Right cardiac atrium (tissue), 5 donors: ENCODE measurements around the gene KLRC4. TPM values are rescaled to one million over a fixed set of nuclear protein-coding genes. Genes with fewer than 3 reads are reported as not detected.
"Not testable (repeated sequence)": the region's sequence is repeated elsewhere in the genome, so short reads cannot be mapped to it uniquely, and the experiment has no call there.

ENCODE experiments used
- ATAC-seq, 2 donors: fragments of 200-7000 bp; cut with Tn5 transposase; one replicate each; pipeline versions ENCODE4 v1.8.0 to v1.9.1; 2020; ENCODE audit warnings: moderate library complexity in 2 of 2, mild to moderate bottlenecking in 1 of 2
- DNase-seq, 3 donors: peaks; one replicate each; pipeline ENCODE4 v3.0.0-alpha.2; 2020
- H3K27ac ChIP-seq: one replicate; pipeline ENCODE4 v1.5.1; 2013; ENCODE audit warnings: mild to moderate bottlenecking, low read length, control low read depth, moderate library complexity
- H3K27me3 ChIP-seq: one replicate; pipeline ENCODE4 v1.6.1; 2013; ENCODE audit not compliant: control insufficient read depth, insufficient read depth
- H3K4me1 ChIP-seq: one replicate; pipeline ENCODE4 v1.6.1; 2013; ENCODE audit warnings: low read length; ENCODE audit not compliant: control insufficient read depth, insufficient read depth
- H3K4me3 ChIP-seq: one replicate; pipeline ENCODE4 v1.5.1; 2013; ENCODE audit warnings: low read length, control low read depth
- H3K9me3 ChIP-seq: one replicate; pipeline ENCODE4 v1.6.1; 2013; ENCODE audit warnings: low read length; ENCODE audit not compliant: control insufficient read depth
- WGBS: extraction: QIAGEN DNeasy Blood & Tissue Kit; methylation state at CpG from one replicate; pipeline ENCODE4 v1.1.7; 2013; 5-methylcytosine and 5-hydroxymethylcytosine counted together
- intact Hi-C, 4 donors: fragments of 100-400 bp; cut with DNase I; formaldehyde crosslinking; loops; one replicate each; pipeline versions ENCODE4 v1.11.0 to v1.14.0; 2022 to 2023
- polyA plus RNA-seq: library from polyadenylated mRNA; stranded (reverse); fragments of 200-250 nt; gene quantifications from one replicate; pipeline ENCODE4 v1.2.3, GENCODE V29; 2013
- total RNA-seq, 4 donors: library from RNA; stranded (reverse); fragmentation: NEBNext Ultra II Directional; extraction: Animal tissue kit (Norgen Biotek cat#: 25700); gene quantifications; one replicate each; pipeline ENCODE4 v1.2.1, GENCODE V29; 2021
- donor health status: healthy with polysubstance abuse.
- donor health status: DM: no; HTN: yes; CAD: no.
- donor health status: DM: no; HTN: no; CAD: no.
- donor health status: DM: no; HTN: yes; CAD: no; lungs with severe emphysema.
- donor health status: DM: yes; HTN: yes; CAD: no.

Gene KLRC4
- total and polyA plus RNA-seq, 5 donors = not detected

- ATAC-seq (no peak), DNase-seq (no peak)
- Histone ChIP-seq H3K4me3 (no peak overlapping the region), H3K27me3 (no peaks in the 10 kb centered on the region), H3K4me1 (no peaks in the 10 kb centered on the region), H3K9me3 (no peaks in the 10 kb centered on the region), H3K27ac (no peak overlapping the region)
- 60% methylated on average over 2 of the region's 2 CpGs for WGBS
- intact Hi-C loops = no loop called here
Observed at GRCh38 chr12:10385166-10385613, 24.4 kb downstream of the KLRC4 start.

- 89% methylated on average over 3 of the region's 3 CpGs for WGBS
- intact Hi-C loops = no loop called here
Observed at GRCh38 chr12:10384191-10384590, 25.4 kb downstream of the KLRC4 start.

GRCh38 chr12:10381928-10382628, 27.5 kb downstream of the KLRC4 start:
- intact Hi-C loops = no loop called here
- ATAC-seq = no peak
- no peak overlapping the region for H3K4me3 ChIP-seq
- H3K4me1 ChIP-seq = no peaks in the 10 kb centered on the region
- no peak for DNase-seq
- H3K27me3 ChIP-seq = no peaks in the 10 kb centered on the region
- no peaks in the 10 kb centered on the region for H3K9me3 ChIP-seq
- no peak overlapping the region for H3K27ac ChIP-seq
- WGBS = 91% methylated on average over 4 of the region's 4 CpGs

More at GRCh38 chr12:10384191-10384590, 25.4 kb downstream of the KLRC4 start:
- DNase-seq = no peak
- H3K4me1 ChIP-seq = no peaks in the 10 kb centered on the region
- no peak overlapping the region for H3K4me3 ChIP-seq
- no peaks in the 10 kb centered on the region for H3K27me3 ChIP-seq
- H3K27ac ChIP-seq = no peak overlapping the region
- no peaks in the 10 kb centered on the region for H3K9me3 ChIP-seq
- no peak for ATAC-seq

- H3K9me3 ChIP-seq, H3K27me3 ChIP-seq, H3K27ac ChIP-seq, intact Hi-C loops, H3K4me3 ChIP-seq, DNase-seq, H3K4me1 ChIP-seq, ATAC-seq: not testable (repeated sequence)
- 93% methylated on average over 2 of the region's 2 CpGs for WGBS
Observed at GRCh38 chr12:10378737-10379136, 30.8 kb downstream of the KLRC4 start.

- H3K4me1 ChIP-seq = peaks cover 2% of the 10 kb centered on the region
- intact Hi-C loops = no loop called here
- WGBS = 93% methylated on average over 3 of the region's 3 CpGs
- no peaks in the 10 kb centered on the region for H3K27me3 ChIP-seq
- no peak overlapping the region for H3K4me3 ChIP-seq
- no peaks in the 10 kb centered on the region for H3K9me3 ChIP-seq
- no peak overlapping the region for H3K27ac ChIP-seq
- ATAC-seq = no peak
- no peak for DNase-seq
Observed at GRCh38 chr12:10374624-10375018, 34.9 kb downstream of the KLRC4 start.

- peak; percentile 76 to 95 for ATAC-seq
Observed at GRCh38 chr12:10372559-10372958, 37.0 kb downstream of the KLRC4 start.

GRCh38 chr12:10371893-10372535, 37.5 kb downstream of the KLRC4 start:
- H3K4me3 ChIP-seq, H3K27ac ChIP-seq, DNase-seq, intact Hi-C loops, ATAC-seq, H3K9me3 ChIP-seq, H3K4me1 ChIP-seq, H3K27me3 ChIP-seq: not testable (repeated sequence)
- WGBS = 70% methylated on average over 6 of the region's 6 CpGs

More at GRCh38 chr12:10372559-10372958, 37.0 kb downstream of the KLRC4 start:
- H3K9me3 ChIP-seq = no peaks in the 10 kb centered on the region
- peak overlapping the region; percentile 35 for H3K27ac ChIP-seq
- no peaks in the 10 kb centered on the region for H3K27me3 ChIP-seq
- peak in 2 of 3 donors; percentile 38 to 65 for DNase-seq
- H3K4me3 ChIP-seq = no peak overlapping the region
- peaks cover 2% of the 10 kb centered on the region for H3K4me1 ChIP-seq
- intact Hi-C loops = no loop called here
- 38% methylated on average over 1 of the region's 1 CpG for WGBS

GRCh38 chr12:10369557-10370415, 39.8 kb downstream of the KLRC4 start:
- Histone ChIP-seq H3K4me1 (peaks cover 6% of the 10 kb centered on the region), H3K27ac (no peak overlapping the region), H3K4me3 (no peak overlapping the region), H3K9me3 (no peaks in the 10 kb centered on the region), H3K27me3 (no peaks in the 10 kb centered on the region)
- DNase-seq (no peak), ATAC-seq (no peak)
- 92% methylated on average over 8 of the region's 8 CpGs for WGBS
- intact Hi-C loops = no loop called here

- intact Hi-C loops = no loop called here
- DNase-seq (peak; percentile 33 to 75 (median 53)), ATAC-seq (no peak)
- no peaks in the 10 kb centered on the region for H3K9me3 ChIP-seq
- no peak overlapping the region for H3K4me3 ChIP-seq
- H3K4me1 ChIP-seq = peaks cover 6% of the 10 kb centered on the region
- H3K27ac ChIP-seq = peak overlapping the region; percentile 48
- 77% methylated on average over 10 of the region's 10 CpGs for WGBS
- H3K27me3 ChIP-seq = no peaks in the 10 kb centered on the region
Observed at GRCh38 chr12:10368206-10369171, 41.1 kb downstream of the KLRC4 start.

GRCh38 chr12:10367714-10368113, 41.8 kb downstream of the KLRC4 start:
- H3K27ac ChIP-seq, H3K4me3 ChIP-seq, ATAC-seq, H3K4me1 ChIP-seq, H3K27me3 ChIP-seq, DNase-seq, intact Hi-C loops, H3K9me3 ChIP-seq: not testable (repeated sequence)
- WGBS = 69% methylated on average over 4 of the region's 4 CpGs
